Measurements from ENCODE around the gene SPDYE5.
"Not testable (repeated sequence)": the region's sequence is repeated elsewhere in the genome, so short reads cannot be mapped to it uniquely, and the experiment has no call there.

The SPDYE5 gene

DNA sequence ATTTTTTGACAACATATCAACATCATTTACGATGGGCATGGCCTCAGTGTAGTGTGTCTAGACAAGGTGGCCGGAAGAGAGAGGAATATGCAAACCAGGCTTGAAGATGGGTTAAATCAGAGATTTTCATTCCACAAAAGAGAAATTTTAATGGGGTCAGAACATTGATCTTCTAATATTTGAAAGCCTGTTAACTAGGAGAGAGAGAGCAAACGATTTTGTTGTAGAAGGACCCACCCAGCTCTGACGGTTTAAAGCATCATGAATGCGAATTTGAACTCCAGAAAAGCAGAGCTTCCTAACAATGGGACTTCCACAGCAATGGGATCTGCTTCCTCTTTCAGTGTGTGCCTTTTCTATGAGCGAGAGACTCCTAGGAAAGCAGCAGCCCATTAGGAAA lies at the start of gene SPDYE5:
TSS of gene SPDYE5 (plus strand) at position 301 of the 400 bp plus-strand sequence. CDS start 1,728 bp downstream, outside the sequence.
- CTCF ChIA-PET; H3K27ac ChIP-seq (ENCODE audit: extremely low read depth, low read depth, low read length); H3K4me1 ChIP-seq (ENCODE audit: control insufficient read depth, insufficient read depth, low read length); H3K4me3 ChIP-seq (ENCODE audit: low read depth, low read length); H3K9me3 ChIP-seq (ENCODE audit: control insufficient read depth, insufficient read depth, low read depth, low read length); H3K36me3 ChIP-seq (ENCODE audit: control insufficient read depth in 2 of 2, insufficient read depth in 1 of 2, low read length in 2 of 2); POLR2A ChIA-PET: not testable (repeated sequence)

DNA sequence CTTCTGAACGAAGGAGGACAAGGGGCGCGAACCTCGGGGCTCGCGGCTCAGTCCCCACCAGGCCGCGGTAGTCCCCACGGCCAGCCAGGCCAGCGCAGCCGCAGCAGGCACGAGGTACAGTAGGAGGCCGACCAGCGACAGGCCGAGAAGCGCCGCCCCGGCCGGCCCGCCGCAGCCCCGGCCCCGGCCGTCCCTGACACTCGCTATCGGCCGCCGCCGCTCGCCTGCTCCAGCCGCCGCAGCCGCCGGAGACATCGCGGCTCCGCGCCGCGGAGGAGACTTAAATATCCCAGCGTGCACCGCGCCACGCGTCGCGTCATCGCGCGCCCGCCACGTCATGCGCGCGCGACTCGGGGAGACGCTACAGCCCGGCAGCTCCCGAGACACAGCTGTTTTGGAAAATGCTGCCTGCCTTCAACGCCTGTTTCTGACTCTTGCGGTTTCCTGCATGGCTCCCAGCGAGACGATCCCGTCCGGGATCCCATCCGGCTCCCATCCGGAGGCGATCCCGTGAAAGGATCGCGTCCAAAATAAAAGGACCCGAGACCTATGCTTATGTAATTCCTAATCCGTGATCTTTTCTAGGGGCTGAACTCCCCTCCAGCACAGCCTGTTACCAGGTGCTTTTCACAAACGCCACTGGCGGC lies 49.5 kb upstream of the SPDYE5 start:
- H3K4me1 ChIP-seq (ENCODE audit: control insufficient read depth, insufficient read depth, low read length); CTCF ChIA-PET; POLR2A ChIA-PET; H3K9me3 ChIP-seq (ENCODE audit: control insufficient read depth, insufficient read depth, low read depth, low read length): not testable (repeated sequence)
- H3K36me3 ChIP-seq (ENCODE audit: control insufficient read depth in 2 of 2, insufficient read depth in 1 of 2, low read length in 2 of 2) = peaks cover 15 to 30% of the 10 kb centered on the region in 2 experiments
- 0 out of 2 replicates have a peak, but pooled peaks have one; percentile 32 for TF ChIP-seq ZSCAN30 (tag by site-specific recombination; IDR thresholded peaks at IDR 0.05)
- peak; percentile 37 for TF ChIP-seq ZBTB26 (tag by site-specific recombination; optimal IDR thresholded peaks at IDR 0.05)
- H3K4me3 ChIP-seq (ENCODE audit: low read depth, low read length) = peak overlapping the region; percentile 53
- peak overlapping the region; percentile 31; the same call in 1 of the 2 replicates for H3K27ac ChIP-seq (ENCODE audit: extremely low read depth, low read depth, low read length)

DNA sequence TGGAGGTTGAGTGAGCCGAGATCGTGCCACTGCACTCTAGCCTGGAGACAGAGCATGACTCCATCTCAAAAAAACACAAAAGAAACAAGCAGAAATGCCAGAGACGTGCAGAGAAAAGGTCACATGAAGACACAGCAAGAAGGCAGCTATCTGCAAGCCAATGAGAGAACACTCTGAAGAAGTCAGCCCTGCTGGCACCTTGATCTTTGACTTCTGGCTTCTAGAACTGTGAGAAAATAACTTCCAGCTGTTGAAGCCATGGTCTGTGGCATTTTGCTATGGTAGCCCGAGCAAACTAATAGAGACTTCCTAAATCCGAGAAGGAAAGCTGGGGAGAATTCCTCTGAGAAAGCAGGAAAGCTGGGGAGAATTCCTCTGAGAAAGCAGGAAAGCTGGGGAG lies 42.2 kb upstream of the SPDYE5 start:
- H3K36me3 ChIP-seq (ENCODE audit: control insufficient read depth in 2 of 2, insufficient read depth in 1 of 2, low read length in 2 of 2); CTCF ChIA-PET; H3K27ac ChIP-seq (ENCODE audit: extremely low read depth, low read depth, low read length); POLR2A ChIA-PET; H3K9me3 ChIP-seq (ENCODE audit: control insufficient read depth, insufficient read depth, low read depth, low read length); H3K4me1 ChIP-seq (ENCODE audit: control insufficient read depth, insufficient read depth, low read length); H3K4me3 ChIP-seq (ENCODE audit: low read depth, low read length): not testable (repeated sequence)

- TF ChIP-seq SCRT1 (tag by site-specific recombination; IDR thresholded peaks at IDR 0.05; ENCODE audit: borderline replicate concordance) (peak; percentile 97), SCRT2 (tag by site-specific recombination; IDR thresholded peaks at IDR 0.05) (peak; percentile 97)
- CTCF ChIA-PET; H3K4me1 ChIP-seq (ENCODE audit: control insufficient read depth, insufficient read depth, low read length); H3K36me3 ChIP-seq (ENCODE audit: control insufficient read depth in 2 of 2, insufficient read depth in 1 of 2, low read length in 2 of 2); H3K9me3 ChIP-seq (ENCODE audit: control insufficient read depth, insufficient read depth, low read depth, low read length); POLR2A ChIA-PET; H3K4me3 ChIP-seq (ENCODE audit: low read depth, low read length); H3K27ac ChIP-seq (ENCODE audit: extremely low read depth, low read depth, low read length): not testable (repeated sequence)
Observed at GRCh38 chr7:75452494-75452955, 39.6 kb upstream of the SPDYE5 start.

- H3K27ac ChIP-seq (ENCODE audit: extremely low read depth, low read depth, low read length); H3K9me3 ChIP-seq (ENCODE audit: control insufficient read depth, insufficient read depth, low read depth, low read length); CTCF ChIA-PET; H3K36me3 ChIP-seq (ENCODE audit: control insufficient read depth in 2 of 2, insufficient read depth in 1 of 2, low read length in 2 of 2); H3K4me1 ChIP-seq (ENCODE audit: control insufficient read depth, insufficient read depth, low read length); POLR2A ChIA-PET; H3K4me3 ChIP-seq (ENCODE audit: low read depth, low read length): not testable (repeated sequence)
Observed at GRCh38 chr7:75456403-75456802, 35.7 kb upstream of the SPDYE5 start.

DNA sequence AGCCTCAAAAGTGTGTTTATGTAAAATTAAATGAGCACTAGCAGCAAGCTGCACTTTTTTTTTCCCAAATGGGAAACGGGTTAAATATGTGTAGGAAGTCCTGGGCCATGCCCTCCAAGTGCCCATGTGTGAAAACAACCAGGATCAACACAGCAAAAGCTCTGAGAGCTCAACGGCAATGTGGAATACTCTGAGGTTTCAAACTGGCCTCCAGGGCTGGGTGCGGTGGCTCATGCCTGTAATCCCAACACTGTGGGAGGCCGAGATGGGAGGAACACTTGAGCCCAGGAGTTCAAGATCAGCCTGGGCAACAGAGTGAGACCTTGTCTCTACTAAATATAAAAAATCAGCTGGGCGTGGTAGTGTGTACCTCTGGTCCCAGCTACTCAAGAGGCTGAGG lies 34.1 kb upstream of the SPDYE5 start:
- H3K27ac ChIP-seq (ENCODE audit: extremely low read depth, low read depth, low read length); POLR2A ChIA-PET; H3K9me3 ChIP-seq (ENCODE audit: control insufficient read depth, insufficient read depth, low read depth, low read length); H3K4me1 ChIP-seq (ENCODE audit: control insufficient read depth, insufficient read depth, low read length); H3K36me3 ChIP-seq (ENCODE audit: control insufficient read depth in 2 of 2, insufficient read depth in 1 of 2, low read length in 2 of 2); CTCF ChIA-PET; H3K4me3 ChIP-seq (ENCODE audit: low read depth, low read length): not testable (repeated sequence)

- CTCF ChIA-PET; H3K36me3 ChIP-seq (ENCODE audit: control insufficient read depth in 2 of 2, insufficient read depth in 1 of 2, low read length in 2 of 2); POLR2A ChIA-PET; H3K4me1 ChIP-seq (ENCODE audit: control insufficient read depth, insufficient read depth, low read length); H3K9me3 ChIP-seq (ENCODE audit: control insufficient read depth, insufficient read depth, low read depth, low read length); H3K4me3 ChIP-seq (ENCODE audit: low read depth, low read length); H3K27ac ChIP-seq (ENCODE audit: extremely low read depth, low read depth, low read length): not testable (repeated sequence)
Observed at GRCh38 chr7:75460541-75460940, 31.6 kb upstream of the SPDYE5 start.

DNA sequence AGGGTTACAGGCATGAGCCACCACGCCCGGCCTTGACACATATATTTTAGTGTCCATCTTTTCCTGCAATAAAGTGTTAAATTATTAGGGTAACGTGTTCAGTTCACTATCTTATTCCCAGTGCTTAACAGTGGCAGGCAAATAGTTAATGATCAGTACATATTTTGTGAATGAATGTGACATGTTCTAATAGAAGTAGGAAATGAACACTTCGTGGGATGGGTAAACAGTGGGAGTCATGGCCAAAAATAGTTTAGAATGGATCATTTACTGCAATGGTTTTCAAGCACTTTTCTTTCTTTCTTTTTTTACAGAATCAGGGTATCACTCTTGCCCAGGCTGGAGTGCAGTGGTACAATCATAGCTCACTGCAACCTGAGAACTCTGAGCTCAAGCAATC lies 22.0 kb upstream of the SPDYE5 start:
- H3K36me3 ChIP-seq (ENCODE audit: control insufficient read depth in 2 of 2, insufficient read depth in 1 of 2, low read length in 2 of 2) = peaks cover 11 to 13% of the 10 kb centered on the region in 2 experiments
- H3K4me3 ChIP-seq (ENCODE audit: low read depth, low read length); CTCF ChIA-PET; POLR2A ChIA-PET; H3K4me1 ChIP-seq (ENCODE audit: control insufficient read depth, insufficient read depth, low read length); H3K9me3 ChIP-seq (ENCODE audit: control insufficient read depth, insufficient read depth, low read depth, low read length); H3K27ac ChIP-seq (ENCODE audit: extremely low read depth, low read depth, low read length): not testable (repeated sequence)

- H3K27ac ChIP-seq (ENCODE audit: extremely low read depth, low read depth, low read length); H3K9me3 ChIP-seq (ENCODE audit: control insufficient read depth, insufficient read depth, low read depth, low read length); CTCF ChIA-PET; H3K4me3 ChIP-seq (ENCODE audit: low read depth, low read length); POLR2A ChIA-PET; H3K4me1 ChIP-seq (ENCODE audit: control insufficient read depth, insufficient read depth, low read length); H3K36me3 ChIP-seq (ENCODE audit: control insufficient read depth in 2 of 2, insufficient read depth in 1 of 2, low read length in 2 of 2): not testable (repeated sequence)
Observed at GRCh38 chr7:75477457-75477856, 14.7 kb upstream of the SPDYE5 start.

DNA sequence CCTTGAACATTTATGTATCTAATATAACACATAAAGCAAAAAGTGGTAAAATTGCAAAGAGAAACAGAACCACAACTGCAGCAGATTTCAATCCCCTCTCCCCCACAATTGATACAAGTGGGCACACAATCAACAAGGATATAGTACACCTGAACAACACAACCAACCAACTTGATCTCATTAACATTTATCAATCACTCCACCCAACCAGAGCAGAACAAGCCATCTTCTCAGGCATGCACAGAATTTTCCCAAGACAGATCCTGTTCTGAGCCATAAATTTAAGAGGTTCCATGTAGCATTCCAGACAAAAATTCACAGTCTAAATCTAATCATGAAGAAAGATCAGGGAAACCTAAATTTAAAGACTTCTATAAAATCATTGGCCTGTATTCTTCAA lies 11.8 kb upstream of the SPDYE5 start:
- H3K4me3 ChIP-seq (ENCODE audit: low read depth, low read length); POLR2A ChIA-PET; H3K4me1 ChIP-seq (ENCODE audit: control insufficient read depth, insufficient read depth, low read length); H3K36me3 ChIP-seq (ENCODE audit: control insufficient read depth in 2 of 2, insufficient read depth in 1 of 2, low read length in 2 of 2); H3K9me3 ChIP-seq (ENCODE audit: control insufficient read depth, insufficient read depth, low read depth, low read length); H3K27ac ChIP-seq (ENCODE audit: extremely low read depth, low read depth, low read length); CTCF ChIA-PET: not testable (repeated sequence)
